Measurements from ENCODE around the gene PTPRM.

PTPRM gene

GRCh38 chr18:7632152-7633098 is 65.3 kb downstream of the PTPRM start:
- DNase-seq = no peak

- no peak for DNase-seq
Observed at GRCh38 chr18:7633171-7633570, 66.1 kb downstream of the PTPRM start.

- no peak for DNase-seq
Observed at GRCh38 chr18:7635948-7636347, 68.8 kb downstream of the PTPRM start.

- DNase-seq = no peak
Observed at GRCh38 chr18:7637269-7637668, 70.2 kb downstream of the PTPRM start.

GRCh38 chr18:7638321-7638720 is 71.2 kb downstream of the PTPRM start:
- no peak for DNase-seq

- DNase-seq = no peak
Observed at GRCh38 chr18:7641813-7642212, 74.7 kb downstream of the PTPRM start.

- no peak for DNase-seq
Observed at GRCh38 chr18:7642331-7642890, 75.3 kb downstream of the PTPRM start.

GRCh38 chr18:7645756-7646155 is 78.6 kb downstream of the PTPRM start:
- no peak for DNase-seq

- DNase-seq = no peak
Observed at GRCh38 chr18:7646174-7646886, 79.2 kb downstream of the PTPRM start.

GRCh38 chr18:7647500-7647899 is 80.4 kb downstream of the PTPRM start:
- no peak for DNase-seq

- no peak for DNase-seq
Observed at GRCh38 chr18:7657050-7657449, 89.9 kb downstream of the PTPRM start.

- DNase-seq = no peak
Observed at GRCh38 chr18:7657937-7658336, 90.8 kb downstream of the PTPRM start.

- DNase-seq = no peak
Observed at GRCh38 chr18:7658701-7659100, 91.6 kb downstream of the PTPRM start.

- DNase-seq = no peak
Observed at GRCh38 chr18:7661207-7661606, 94.1 kb downstream of the PTPRM start.

- no peak for DNase-seq
Observed at GRCh38 chr18:7662866-7663265, 95.8 kb downstream of the PTPRM start.

GRCh38 chr18:7663366-7664312 is 96.5 kb downstream of the PTPRM start:
- DNase-seq = no peak

- DNase-seq = no peak
Observed at GRCh38 chr18:7666195-7666776, 99.2 kb downstream of the PTPRM start.

- no peak for DNase-seq
Observed at GRCh38 chr18:7668392-7668791, 101.3 kb downstream of the PTPRM start.

GRCh38 chr18:7669361-7669760 is 102.2 kb downstream of the PTPRM start:
- DNase-seq = no peak

GRCh38 chr18:7671105-7671504 is 104.0 kb downstream of the PTPRM start:
- DNase-seq = no peak

- no peak for DNase-seq
Observed at GRCh38 chr18:7676253-7676873, 109.2 kb downstream of the PTPRM start.

GRCh38 chr18:7677001-7677400 is 109.9 kb downstream of the PTPRM start:
- no peak for DNase-seq
